Mucosa of descending colon (tissue), 3 donors: ENCODE measurements around the gene ARHGAP26. TPM values are rescaled to one million over a fixed set of nuclear protein-coding genes. Genes with fewer than 3 reads are reported as not detected.

Experiments
- ATAC-seq: fragments of 200-7000 bp; cut with Tn5 transposase; one replicate; pipeline ENCODE4 v1.9.1; 2020; ENCODE audit warnings: mild to moderate bottlenecking, moderate library complexity
- DNase-seq, 3 donors: peaks; one replicate each; pipeline ENCODE4 v3.0.0-alpha.2; 2020
- H3K36me3 ChIP-seq: fragments of 200-600 bp; one replicate; pipeline ENCODE4 v1.8.0; 2021; ENCODE audit warnings: low read depth, mild to moderate bottlenecking
- H3K4me1 ChIP-seq: fragments of 200-600 bp; one replicate; pipeline ENCODE4 v1.8.0; 2021; ENCODE audit warnings: low read depth, mild to moderate bottlenecking
- H3K4me3 ChIP-seq: fragments of 200-600 bp; one replicate; pipeline ENCODE4 v1.8.0; 2021; ENCODE audit warnings: mild to moderate bottlenecking
- H3K9me3 ChIP-seq: fragments of 200-600 bp; one replicate; pipeline ENCODE4 v1.8.0; 2021; ENCODE audit warnings: mild to moderate bottlenecking
- CTCF ChIP-seq: fragments of 200-600 bp; IDR thresholded peaks from one replicate; pipeline ENCODE4 v1.8.0; 2022; ENCODE audit warnings: antibody characterized with exemption, mild to moderate bottlenecking
- intact Hi-C, 2 donors: fragments of 100-400 bp; cut with DNase I in 1 of 2; cut with micrococcal nuclease in 1 of 2; formaldehyde crosslinking; loops; one replicate each; pipeline versions ENCODE4 v1.11.0 to v1.11.1; 2022; cut with DNase I, micrococcal nuclease
- total RNA-seq, 3 donors: library from RNA; stranded (reverse); fragmentation: NEBNext Ultra II Directional in 2 of 3; extraction: Animal tissue kit (Norgen Biotek cat#: 25700) in 2 of 3; gene quantifications; one replicate each; pipeline versions ENCODE4 v1.2.1 to v1.2.4, GENCODE V29; 2021 to 2023
- donor health status: DM: no; HTN: no; CAD: no; lungs with moderate emphysema.
- donor health status: DM: no; HTN: no; CAD: no.
- donor health status: DM: no; HTN: yes; CAD: no.

ARHGAP26 gene
- total RNA-seq, 3 donors from 2014 or later = 52.9 to 96.0 (median 67.8) TPM

DNA sequence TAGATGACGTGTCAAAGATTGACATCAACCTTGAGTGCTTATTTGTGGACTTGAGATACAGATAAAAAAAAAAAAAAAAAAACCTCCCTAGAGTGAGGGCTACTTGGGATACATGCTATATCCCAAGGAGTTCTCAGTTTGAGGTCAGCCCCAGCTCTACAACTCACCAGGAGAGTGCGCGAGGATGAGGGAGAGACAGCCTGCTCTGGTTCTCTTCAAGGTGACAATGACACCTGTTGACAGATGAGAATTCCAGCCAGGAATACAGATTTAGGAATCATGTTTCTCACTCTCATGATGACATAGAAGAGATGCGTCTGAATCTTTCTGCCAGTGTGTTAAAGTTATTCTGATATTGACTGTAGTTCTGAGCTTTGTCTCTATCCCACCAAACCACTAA lies 24.9 kb upstream of the ARHGAP26 start:
- intact Hi-C loops = no loop called here
- H3K36me3 ChIP-seq = no peaks in the 10 kb centered on the region
- H3K9me3 ChIP-seq = no peaks in the 10 kb centered on the region
- no peak for TF ChIP-seq CTCF
- H3K4me1 ChIP-seq = no peaks in the 10 kb centered on the region
- ATAC-seq (no peak), DNase-seq (no peak)
- no peak overlapping the region for H3K4me3 ChIP-seq

DNA sequence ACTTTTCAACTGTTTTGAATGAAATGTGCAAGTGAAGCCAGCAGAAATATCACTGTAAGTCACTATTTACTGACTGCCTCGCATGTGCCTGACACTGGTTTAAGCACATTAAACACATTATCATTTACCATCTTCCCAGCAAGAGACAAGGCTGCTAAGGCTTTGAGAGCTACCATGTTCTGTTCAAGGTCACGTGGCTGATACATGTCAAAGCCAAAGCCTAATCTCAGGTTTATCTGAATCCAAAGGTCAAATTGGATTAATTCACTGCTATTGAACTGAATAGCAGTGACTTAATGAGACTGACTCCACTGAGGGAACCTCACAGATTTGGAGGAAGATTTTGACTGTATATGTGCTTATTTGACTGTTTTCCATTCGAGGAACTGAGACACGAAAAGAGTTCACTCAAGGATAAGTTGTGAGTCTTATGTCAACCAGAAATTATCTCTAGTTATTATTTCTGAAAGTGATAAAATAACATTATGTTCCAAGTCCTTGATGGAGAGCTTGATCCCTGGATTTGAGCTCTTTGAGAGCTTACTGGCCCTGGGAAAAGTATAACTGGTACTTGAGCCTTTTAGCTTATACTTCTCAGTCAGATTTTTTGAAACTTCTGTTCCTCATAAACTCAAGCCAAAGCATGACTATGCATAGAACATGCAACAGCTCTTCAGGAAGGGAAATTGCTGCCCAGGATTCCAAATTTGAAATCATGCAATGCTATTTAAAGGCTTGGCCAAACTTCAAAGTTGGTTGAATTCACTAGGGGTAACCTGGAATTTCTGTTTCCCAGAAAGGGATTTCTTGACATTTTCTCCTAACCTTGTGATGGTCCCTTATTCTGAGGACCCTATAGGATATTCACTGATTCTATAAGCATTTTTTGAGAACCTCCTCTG lies 23.4 kb upstream of the ARHGAP26 start:
- no peak for DNase-seq

GRCh38 chr5:142748132-142748531 lies 22.0 kb upstream of the ARHGAP26 start:
- no peak for TF ChIP-seq CTCF
- Histone ChIP-seq H3K4me1 (no peaks in the 10 kb centered on the region), H3K4me3 (no peak overlapping the region), H3K36me3 (no peaks in the 10 kb centered on the region), H3K9me3 (no peaks in the 10 kb centered on the region)
- ATAC-seq (no peak), DNase-seq (no peak)
- intact Hi-C loops = no loop called here

More for the DNA sequence above, 23.4 kb upstream of the ARHGAP26 start:
- no peaks in the 10 kb centered on the region for H3K4me1 ChIP-seq
- ATAC-seq = no peak
- TF ChIP-seq CTCF = no peak
- H3K9me3 ChIP-seq = no peaks in the 10 kb centered on the region
- intact Hi-C loops = no loop called here
- H3K4me3 ChIP-seq = no peak overlapping the region
- H3K36me3 ChIP-seq = no peaks in the 10 kb centered on the region

GRCh38 chr5:142748568-142749249 lies 21.5 kb upstream of the ARHGAP26 start:
- peak; percentile 44 for TF ChIP-seq CTCF
- H3K4me1 ChIP-seq = no peaks in the 10 kb centered on the region
- peak; percentile 80 for ATAC-seq
- no peaks in the 10 kb centered on the region for H3K36me3 ChIP-seq
- DNase-seq = peak in 2 of 3 donors; percentile 74 to 76
- intact Hi-C loops = no loop called here
- H3K9me3 ChIP-seq = no peaks in the 10 kb centered on the region
- no peak overlapping the region for H3K4me3 ChIP-seq

GRCh38 chr5:142749321-142749720 lies 20.9 kb upstream of the ARHGAP26 start:
- DNase-seq (no peak), ATAC-seq (peak; percentile 43)
- Histone ChIP-seq H3K9me3 (no peaks in the 10 kb centered on the region), H3K36me3 (no peaks in the 10 kb centered on the region), H3K4me3 (no peak overlapping the region), H3K4me1 (no peaks in the 10 kb centered on the region)
- intact Hi-C loops = no loop called here
- TF ChIP-seq CTCF = no peak
